ENCODE results near the gene MYO16.

DNA sequence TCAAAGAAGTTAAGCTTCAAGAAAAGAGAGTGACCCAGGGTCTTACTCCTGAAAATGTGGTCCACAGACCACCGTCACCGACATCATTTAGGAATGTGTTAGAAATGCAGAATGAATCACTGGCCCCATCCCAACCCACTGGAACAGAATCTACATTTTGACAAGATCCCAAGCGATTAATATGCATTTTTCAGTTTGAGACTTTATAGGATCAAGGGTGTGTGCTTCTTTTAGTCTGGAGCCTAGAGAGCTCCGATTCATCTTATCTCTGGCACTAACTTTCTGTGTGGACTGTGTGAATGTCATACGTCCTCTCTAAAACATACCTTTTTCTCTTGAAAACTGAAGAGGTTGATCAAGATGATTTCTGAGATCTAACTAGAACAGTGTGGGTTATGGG lies 484.8 kb downstream of the MYO16 start:
- no peak for TF ChIP-seq POLR2A (IDR thresholded peaks at IDR 0.05; ENCODE audit: low read depth, low read length)
- no peak for TF ChIP-seq POLR2AphosphoS5 (IDR thresholded peaks at IDR 0.05; ENCODE audit: low read depth, low read length)
- TF ChIP-seq POU2F2 (IDR thresholded peaks at IDR 0.05; ENCODE audit: low read depth, low read length) = no peak
- TF ChIP-seq PAX5 (IDR thresholded peaks at IDR 0.05; ENCODE audit: insufficient read depth, low read length, severe bottlenecking) = no peak
- no peak for TF ChIP-seq TAF1 (IDR thresholded peaks at IDR 0.05; ENCODE audit: low read depth, low read length)
- TF ChIP-seq SPI1 (IDR thresholded peaks at IDR 0.05; ENCODE audit: low read depth, low read length) = no peak

Data from GM12891 (cell line).